Panc1 (cell line): ENCODE results near the gene HSP90AB1. TPM values are rescaled to one million over a fixed set of nuclear protein-coding genes. Genes with fewer than 3 reads are reported as not detected.
A peak's percentile ranks its signal among the peaks of the same experiment; 100 is the strongest.

Experiments used
- ATAC-seq: fragments of 200-7000 bp; cut with Tn5 transposase; 2 replicates; pipeline ENCODE4 v1.9.1; 2020; ENCODE audit warnings: mild to moderate bottlenecking, moderate library complexity
- BruUV-seq: library from RNA; stranded (reverse); fragments of 400-500 nt; replicated peaks from 2 replicates; lab custom pipeline; 2021; lab: Mats Ljungman, UMichigan
- CTCF ChIA-PET: fragments of 300-600 bp; sonication (Branson Sonifier 250); formaldehyde crosslinking; loops from one replicate; lab custom pipeline; 2022; ENCODE audit warnings: antibody characterized with exemption; lab: Charles Lee
- POLR2A ChIA-PET: fragments of 300-600 bp; sonication (Branson Sonifier 250); formaldehyde crosslinking; loops from one replicate; lab custom pipeline; 2022; ENCODE audit warnings: antibody characterized with exemption; lab: Charles Lee
- DNase-seq: peaks from one replicate; pipeline ENCODE4 v3.0.0-alpha.2; 2010; ENCODE audit warnings: low read depth, low spot score
- H3K27ac ChIP-seq: 2 replicates; pipeline ENCODE4 v1.5.1; 2011; ENCODE audit warnings: mild to moderate bottlenecking, low read length, inconsistent platforms
- H3K27me3 ChIP-seq: fragments of 200-500 bp; sonication (Bioruptor generic); 2 replicates; pipeline ENCODE4 v1.6.0; 2014; ENCODE audit warnings: low read length, inconsistent platforms; ENCODE audit not compliant: control insufficient read depth, insufficient read depth
- H3K36me3 ChIP-seq: fragments of 200-500 bp; sonication (Bioruptor generic); 2 replicates; pipeline ENCODE4 v1.5.1; 2014; ENCODE audit warnings: inconsistent platforms, mild to moderate bottlenecking, low read length, moderate library complexity; ENCODE audit not compliant: control insufficient read depth, insufficient read depth
- H3K4me1 ChIP-seq: 2 replicates; pipeline ENCODE4 v1.5.1; 2011; ENCODE audit warnings: inconsistent platforms, mild to moderate bottlenecking, low read length, moderate library complexity; ENCODE audit not compliant: control insufficient read depth, insufficient read depth
- H3K4me3 ChIP-seq, 2 experiments: 2 replicates each; pipeline ENCODE4 v1.5.1; 2011 to 2012; ENCODE audit warnings: low read depth in 2 of 2, low read length in 2 of 2, mild to moderate bottlenecking in 2 of 2, inconsistent platforms in 1 of 2, moderate library complexity in 1 of 2
- H3K9me3 ChIP-seq: fragments of 200-500 bp; sonication (Bioruptor generic); 2 replicates; pipeline ENCODE4 v1.5.1; 2014; ENCODE audit warnings: low read depth, mild to moderate bottlenecking, inconsistent platforms, low read length, moderate library complexity; ENCODE audit not compliant: control insufficient read depth, insufficient read depth
- CTCF ChIP-seq: fragments of 450-650 bp; IDR thresholded peaks from 2 replicates; pipeline ENCODE4 v1.5.1; 2017; ENCODE audit warnings: mild to moderate bottlenecking
- POLR2AphosphoS5 ChIP-seq: IDR thresholded peaks from 2 replicates; pipeline ENCODE4 v1.6.1; 2012; ENCODE audit warnings: mild to moderate bottlenecking, low read depth, low read length, moderate library complexity
- SIN3A ChIP-seq: IDR thresholded peaks from 2 replicates; pipeline ENCODE4 v1.6.1; 2012; ENCODE audit warnings: low read depth, mild to moderate bottlenecking, low read length, moderate library complexity, borderline replicate concordance; ENCODE audit not compliant: insufficient read depth
- TCF7L2 ChIP-seq: IDR thresholded peaks from 2 replicates; pipeline ENCODE4 v1.6.1; 2011; ENCODE audit warnings: mild to moderate bottlenecking, low read depth, low read length, inconsistent platforms
- in situ Hi-C: cut with HindIII; loops from 2 replicates; pipeline ENCODE4 v1.10.0; 2016; ENCODE audit warnings: low sequenced_read_pairs, low pct_unique_long_range_greater_than_20kb
- intact Hi-C: fragments of 100-400 bp; cut with micrococcal nuclease; formaldehyde crosslinking; loops from one replicate; pipeline ENCODE4 v1.10.0; 2022; ENCODE audit not compliant: unreplicated experiment
- total RNA-seq: library from RNA; stranded (reverse); gene quantifications from one replicate; pipeline ENCODE4 v1.2.1, GENCODE V29; 2021; ENCODE audit not compliant: unreplicated experiment
- TF ChIP-seq, protein P1 (sequence below), 2 experiments: IDR thresholded peaks; 2 replicates each; pipeline ENCODE4 v1.6.1; 2011 to 2012; ENCODE audit warnings: low read depth in 2 of 2, control low read depth in 1 of 2, low read length in 1 of 2, mild to moderate bottlenecking in 1 of 2, moderate library complexity in 1 of 2; ENCODE audit not compliant: insufficient read depth in 1 of 2

Gene HSP90AB1
- total RNA-seq, 1 experiment from 2014 or later: 1,253 TPM

- BruUV-seq: no TSS peak
- no peak for DNase-seq
- Histone ChIP-seq H3K27ac (no peak overlapping the region), H3K4me3 (no peak overlapping the region), H3K36me3 (no peaks in the 10 kb centered on the region), H3K9me3 (no peaks in the 10 kb centered on the region), H3K27me3 (peaks cover 23% of the 10 kb centered on the region; the same call in 1 of the 2 replicates), H3K4me1 (no peaks in the 10 kb centered on the region)
- CTCF ChIA-PET: no interaction called here
- POLR2A ChIA-PET: no interaction called here
- TF ChIP-seq, protein P1, sequence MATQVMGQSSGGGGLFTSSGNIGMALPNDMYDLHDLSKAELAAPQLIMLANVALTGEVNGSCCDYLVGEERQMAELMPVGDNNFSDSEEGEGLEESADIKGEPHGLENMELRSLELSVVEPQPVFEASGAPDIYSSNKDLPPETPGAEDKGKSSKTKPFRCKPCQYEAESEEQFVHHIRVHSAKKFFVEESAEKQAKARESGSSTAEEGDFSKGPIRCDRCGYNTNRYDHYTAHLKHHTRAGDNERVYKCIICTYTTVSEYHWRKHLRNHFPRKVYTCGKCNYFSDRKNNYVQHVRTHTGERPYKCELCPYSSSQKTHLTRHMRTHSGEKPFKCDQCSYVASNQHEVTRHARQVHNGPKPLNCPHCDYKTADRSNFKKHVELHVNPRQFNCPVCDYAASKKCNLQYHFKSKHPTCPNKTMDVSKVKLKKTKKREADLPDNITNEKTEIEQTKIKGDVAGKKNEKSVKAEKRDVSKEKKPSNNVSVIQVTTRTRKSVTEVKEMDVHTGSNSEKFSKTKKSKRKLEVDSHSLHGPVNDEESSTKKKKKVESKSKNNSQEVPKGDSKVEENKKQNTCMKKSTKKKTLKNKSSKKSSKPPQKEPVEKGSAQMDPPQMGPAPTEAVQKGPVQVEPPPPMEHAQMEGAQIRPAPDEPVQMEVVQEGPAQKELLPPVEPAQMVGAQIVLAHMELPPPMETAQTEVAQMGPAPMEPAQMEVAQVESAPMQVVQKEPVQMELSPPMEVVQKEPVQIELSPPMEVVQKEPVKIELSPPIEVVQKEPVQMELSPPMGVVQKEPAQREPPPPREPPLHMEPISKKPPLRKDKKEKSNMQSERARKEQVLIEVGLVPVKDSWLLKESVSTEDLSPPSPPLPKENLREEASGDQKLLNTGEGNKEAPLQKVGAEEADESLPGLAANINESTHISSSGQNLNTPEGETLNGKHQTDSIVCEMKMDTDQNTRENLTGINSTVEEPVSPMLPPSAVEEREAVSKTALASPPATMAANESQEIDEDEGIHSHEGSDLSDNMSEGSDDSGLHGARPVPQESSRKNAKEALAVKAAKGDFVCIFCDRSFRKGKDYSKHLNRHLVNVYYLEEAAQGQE (IDR thresholded peaks at IDR 0.05; ENCODE audit: insufficient read depth in 1 of 2, low read depth in 2 of 2, low read length in 1 of 2): no peak
- TF ChIP-seq POLR2AphosphoS5 (no peak), TCF7L2 (no peak)
- intact Hi-C loops: loop anchor here (5.0 kb wide), 1 partner anchor 51 kb away; no protein-coding TSS in a partner anchor
- in situ Hi-C loops: no loop called here
- ATAC-seq: no peak
These were observed 39.8 kb downstream of the HSP90AB1 start for GRCh38 chr6:44286747-44287146.

DNA sequence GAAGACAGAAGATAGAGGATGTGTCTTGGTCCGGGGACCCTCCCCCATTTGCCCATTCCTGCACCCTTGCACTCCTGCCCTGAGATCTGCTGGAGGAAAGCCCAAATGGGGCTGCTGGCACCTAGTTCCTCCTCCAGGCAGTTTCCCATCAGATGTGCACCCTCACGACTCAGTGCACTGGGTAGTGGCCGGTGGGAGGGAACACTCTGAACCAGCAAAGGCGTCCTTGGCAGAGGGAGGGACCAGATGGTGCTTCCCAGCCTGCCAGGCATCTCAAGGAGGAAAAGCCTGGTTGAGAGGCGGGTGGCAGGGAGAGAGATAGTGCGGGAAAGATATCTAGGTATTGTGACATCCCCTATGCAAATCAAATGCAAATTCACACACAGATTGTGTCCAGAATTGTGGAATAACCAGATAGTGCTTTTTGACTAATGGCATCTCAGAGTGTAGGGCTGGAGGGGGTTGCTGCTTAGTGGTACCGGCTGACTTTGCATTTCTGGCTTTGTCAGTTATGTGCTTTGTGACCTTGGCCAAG is 42.9 kb downstream of the HSP90AB1 start:
- Histone ChIP-seq H3K36me3 (no peaks in the 10 kb centered on the region), H3K27me3 (peaks cover 11% of the 10 kb centered on the region; the same call in 1 of the 2 replicates), H3K4me3 (no peak overlapping the region), H3K9me3 (no peaks in the 10 kb centered on the region), H3K27ac (no peak overlapping the region), H3K4me1 (no peaks in the 10 kb centered on the region)
- in situ Hi-C loops: no loop called here
- POLR2A ChIA-PET: no interaction called here
- DNase-seq (no peak), ATAC-seq (0 out of 2 replicates have a peak, but pooled peaks have one; percentile 35)
- intact Hi-C loops: loop anchor here (5.0 kb wide), 1 partner anchor 48 kb away; no protein-coding TSS in a partner anchor
- no TSS peak for BruUV-seq
- CTCF ChIA-PET: no interaction called here
- TF ChIP-seq SIN3A (no peak), POLR2AphosphoS5 (no peak), TCF7L2 (no peak), CTCF (no peak)
- TF ChIP-seq, protein P1 (IDR thresholded peaks at IDR 0.05; ENCODE audit: insufficient read depth in 1 of 2, low read depth in 2 of 2, low read length in 1 of 2): no peak
